Measurements from ENCODE around the gene IL17B. TPM values are rescaled to one million over a fixed set of nuclear protein-coding genes. Genes with fewer than 3 reads are reported as not detected.

IL17B gene
- total RNA-seq, 2 donors from 2014 or later, result 9.3 TPM; not detected in 1

DNA sequence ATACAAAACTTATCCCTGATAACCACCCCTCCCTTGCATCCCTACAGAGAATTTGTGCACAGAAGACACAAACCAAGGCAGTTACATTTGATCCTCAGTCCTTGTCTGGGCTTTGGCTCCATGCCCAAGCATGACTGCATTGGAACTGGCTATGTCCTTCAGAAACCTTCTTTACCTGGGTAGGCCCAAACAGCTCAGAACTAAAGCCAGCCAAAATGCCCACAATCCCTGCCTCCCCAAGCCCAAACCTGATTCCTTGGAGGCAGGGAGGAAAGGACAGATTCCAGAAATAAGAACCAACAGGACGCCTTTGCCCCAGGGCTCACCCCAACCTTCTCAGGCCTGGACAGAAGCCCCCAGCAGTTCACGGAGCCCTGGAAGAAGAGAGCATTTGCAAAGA is 8.2 kb downstream of the IL17B start:
- no peak overlapping the region for H3K4me3 ChIP-seq
- no peaks in the 10 kb centered on the region for H3K36me3 ChIP-seq
- intact Hi-C loops (cut with DNase I), result no loop called here
- no peaks in the 10 kb centered on the region for H3K27me3 ChIP-seq (replicated peaks; ENCODE audit: insufficient read depth)
- H3K4me1 ChIP-seq (replicated peaks), result no peaks in the 10 kb centered on the region
- no peaks in the 10 kb centered on the region for H3K9me3 ChIP-seq
- no peak overlapping the region for H3K27ac ChIP-seq
- no peak for TF ChIP-seq POLR2A (IDR thresholded peaks at IDR 0.05)
- 97% methylated on average over 2 of the region's 2 CpGs for WGBS
- no peak for DNase-seq (ENCODE audit: low spot score)

DNA sequence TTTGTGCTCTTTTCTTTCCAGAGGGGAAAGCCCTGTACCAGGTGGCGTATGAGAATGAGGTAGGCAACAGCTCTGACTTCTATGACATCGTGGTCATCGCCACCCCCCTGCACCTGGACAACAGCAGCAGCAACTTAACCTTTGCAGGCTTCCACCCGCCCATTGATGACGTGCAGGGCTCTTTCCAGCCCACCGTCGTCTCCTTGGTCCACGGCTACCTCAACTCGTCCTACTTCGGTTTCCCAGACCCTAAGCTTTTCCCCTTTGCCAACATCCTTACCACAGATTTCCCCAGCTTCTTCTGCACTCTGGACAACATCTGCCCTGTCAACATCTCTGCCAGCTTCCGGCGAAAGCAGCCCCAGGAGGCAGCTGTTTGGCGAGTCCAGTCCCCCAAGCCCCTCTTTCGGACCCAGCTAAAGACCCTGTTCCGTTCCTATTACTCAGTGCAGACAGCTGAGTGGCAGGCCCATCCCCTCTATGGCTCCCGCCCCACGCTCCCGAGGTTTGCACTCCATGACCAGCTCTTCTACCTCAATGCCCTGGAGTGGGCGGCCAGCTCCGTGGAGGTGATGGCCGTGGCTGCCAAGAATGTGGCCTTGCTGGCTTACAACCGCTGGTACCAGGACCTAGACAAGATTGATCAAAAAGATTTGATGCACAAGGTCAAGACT is 11.0 kb downstream of the IL17B start:
- Histone ChIP-seq H3K27ac (no peak overlapping the region), H3K36me3 (no peaks in the 10 kb centered on the region), H3K9me3 (no peaks in the 10 kb centered on the region), H3K4me1 (replicated peaks) (no peaks in the 10 kb centered on the region), H3K4me3 (no peak overlapping the region), H3K27me3 (replicated peaks; ENCODE audit: insufficient read depth) (no peaks in the 10 kb centered on the region)
- WGBS, result 94% methylated on average over 22 of the region's 22 CpGs
- TF ChIP-seq POLR2A (IDR thresholded peaks at IDR 0.05), result no peak
- TF ChIP-seq, protein P1, sequence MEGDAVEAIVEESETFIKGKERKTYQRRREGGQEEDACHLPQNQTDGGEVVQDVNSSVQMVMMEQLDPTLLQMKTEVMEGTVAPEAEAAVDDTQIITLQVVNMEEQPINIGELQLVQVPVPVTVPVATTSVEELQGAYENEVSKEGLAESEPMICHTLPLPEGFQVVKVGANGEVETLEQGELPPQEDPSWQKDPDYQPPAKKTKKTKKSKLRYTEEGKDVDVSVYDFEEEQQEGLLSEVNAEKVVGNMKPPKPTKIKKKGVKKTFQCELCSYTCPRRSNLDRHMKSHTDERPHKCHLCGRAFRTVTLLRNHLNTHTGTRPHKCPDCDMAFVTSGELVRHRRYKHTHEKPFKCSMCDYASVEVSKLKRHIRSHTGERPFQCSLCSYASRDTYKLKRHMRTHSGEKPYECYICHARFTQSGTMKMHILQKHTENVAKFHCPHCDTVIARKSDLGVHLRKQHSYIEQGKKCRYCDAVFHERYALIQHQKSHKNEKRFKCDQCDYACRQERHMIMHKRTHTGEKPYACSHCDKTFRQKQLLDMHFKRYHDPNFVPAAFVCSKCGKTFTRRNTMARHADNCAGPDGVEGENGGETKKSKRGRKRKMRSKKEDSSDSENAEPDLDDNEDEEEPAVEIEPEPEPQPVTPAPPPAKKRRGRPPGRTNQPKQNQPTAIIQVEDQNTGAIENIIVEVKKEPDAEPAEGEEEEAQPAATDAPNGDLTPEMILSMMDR (IDR thresholded peaks at IDR 0.05), result no peak
- no peak for TF ChIP-seq POLR2AphosphoS5 (IDR thresholded peaks at IDR 0.05)
- no peak for DNase-seq (ENCODE audit: low spot score)
- intact Hi-C loops (cut with DNase I), result loop anchor here (5.0 kb wide), 2 partner anchors 74 to 184 kb away; partner anchors contain the start of gene CSNK1A1

DNA sequence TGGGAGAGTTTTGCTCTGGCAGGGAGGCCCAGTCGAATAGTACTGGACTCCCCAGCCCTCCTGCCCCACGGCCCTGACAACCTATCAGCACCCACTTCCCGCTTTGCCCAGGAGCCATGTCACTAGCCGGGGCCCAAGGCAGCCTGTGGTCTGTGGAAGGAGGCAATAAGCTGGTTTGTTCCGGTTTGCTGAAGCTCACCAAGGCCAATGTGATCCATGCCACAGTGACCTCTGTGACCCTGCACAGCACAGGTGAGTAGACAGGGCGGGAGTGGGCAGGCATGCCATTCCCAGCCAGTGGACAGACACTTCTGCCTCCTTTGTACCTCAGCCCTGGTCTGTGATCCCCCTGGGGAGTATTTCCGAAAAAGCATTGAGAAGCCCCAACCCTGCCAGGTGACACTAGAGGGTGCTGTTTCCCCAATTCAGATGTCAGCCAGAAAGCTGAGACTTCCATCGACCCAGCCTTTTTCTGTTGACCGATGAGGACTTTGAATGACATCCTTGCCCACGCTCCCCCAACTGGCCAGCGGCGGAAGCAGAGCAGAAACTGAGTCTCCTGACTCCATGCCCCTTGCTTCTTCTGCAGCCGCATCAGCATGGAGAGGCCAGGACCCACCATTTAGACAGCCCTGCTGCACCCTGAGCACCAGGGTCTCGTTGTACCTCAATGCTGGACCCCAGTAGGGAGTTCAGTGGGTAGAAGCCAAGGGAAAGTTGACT is 11.7 kb downstream of the IL17B start:
- peak; percentile 30 for TF ChIP-seq POLR2AphosphoS5 (IDR thresholded peaks at IDR 0.05)
- TF ChIP-seq POLR2A (IDR thresholded peaks at IDR 0.05), result no peak
- TF ChIP-seq, protein P1 (IDR thresholded peaks at IDR 0.05), result peak; percentile 40 to 75 (median 64)

DNA sequence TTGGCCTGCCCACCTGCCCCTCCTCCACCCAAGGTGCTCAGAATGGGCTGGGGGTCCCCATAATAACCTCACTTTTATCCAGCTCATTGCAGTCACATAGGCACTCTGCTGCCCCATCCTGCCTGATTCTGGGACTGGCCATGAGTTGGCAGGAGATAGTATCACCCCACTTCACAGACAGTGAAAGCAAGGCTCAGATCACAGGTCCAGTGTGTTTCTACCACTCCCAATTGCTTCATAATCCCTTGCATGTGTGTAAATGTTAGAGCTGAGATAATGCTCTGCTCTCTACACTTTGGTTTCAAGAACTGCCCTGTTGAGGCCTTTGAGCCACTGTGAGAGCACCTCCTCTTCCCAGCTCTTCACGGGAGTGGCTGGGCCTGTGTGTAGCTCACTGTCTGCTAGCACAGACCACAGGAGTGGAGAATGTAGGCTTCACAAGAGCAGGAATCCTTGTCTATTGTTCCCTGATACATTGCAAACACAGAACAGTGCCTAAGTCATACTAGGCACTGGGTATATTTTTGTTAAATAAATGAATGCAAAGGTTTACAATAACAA is 12.8 kb downstream of the IL17B start:
- TF ChIP-seq, protein P1 (IDR thresholded peaks at IDR 0.05), result no peak
- TF ChIP-seq POLR2AphosphoS5 (IDR thresholded peaks at IDR 0.05) (no peak), POLR2A (IDR thresholded peaks at IDR 0.05) (no peak)
- H3K27ac ChIP-seq, result no peak overlapping the region
- WGBS, result 79% methylated on average over 1 of the region's 1 CpG
- no peaks in the 10 kb centered on the region for H3K9me3 ChIP-seq
- no peaks in the 10 kb centered on the region for H3K36me3 ChIP-seq
- H3K27me3 ChIP-seq (replicated peaks; ENCODE audit: insufficient read depth), result no peaks in the 10 kb centered on the region
- intact Hi-C loops (cut with DNase I), result loop anchor here (5.0 kb wide), 2 partner anchors 76 to 186 kb away; partner anchors contain the start of gene CSNK1A1
- H3K4me3 ChIP-seq, result no peak overlapping the region
- no peak for DNase-seq (ENCODE audit: low spot score)
- H3K4me1 ChIP-seq (replicated peaks), result no peaks in the 10 kb centered on the region

More for the DNA sequence above, 11.7 kb downstream of the IL17B start:
- Histone ChIP-seq H3K9me3 (no peaks in the 10 kb centered on the region), H3K27ac (no peak overlapping the region), H3K27me3 (replicated peaks; ENCODE audit: insufficient read depth) (no peaks in the 10 kb centered on the region), H3K4me3 (no peak overlapping the region), H3K36me3 (no peaks in the 10 kb centered on the region), H3K4me1 (replicated peaks) (no peaks in the 10 kb centered on the region)
- intact Hi-C loops (cut with DNase I), result loop anchor here (5.0 kb wide), 2 partner anchors 75 to 185 kb away; partner anchors contain the start of gene CSNK1A1
- 52% methylated on average over 14 of the region's 14 CpGs for WGBS
- peak; percentile 52 for DNase-seq (ENCODE audit: low spot score)

DNA sequence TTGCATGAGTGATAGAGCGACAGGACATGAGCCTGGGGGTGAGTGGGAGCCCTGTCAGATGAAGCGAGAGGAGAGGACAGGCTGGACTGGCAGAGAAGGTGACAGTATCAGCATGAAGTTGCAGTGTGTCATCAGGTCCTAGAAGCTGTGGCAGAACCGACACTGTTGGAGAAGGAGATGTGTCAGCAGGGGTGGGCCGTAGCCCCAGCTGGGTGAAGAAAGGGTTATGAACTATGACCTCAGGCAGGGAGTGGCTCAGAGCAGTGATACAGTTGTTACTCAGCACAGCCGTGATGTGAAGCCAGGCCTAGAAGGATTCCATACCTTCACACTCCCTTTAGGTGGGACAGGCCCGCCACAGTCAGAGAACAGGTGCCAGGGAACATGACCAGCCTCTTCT is 13.7 kb downstream of the IL17B start:
- H3K4me3 ChIP-seq, result no peak overlapping the region
- TF ChIP-seq POLR2AphosphoS5 (IDR thresholded peaks at IDR 0.05), result no peak
- no peak for TF ChIP-seq POLR2A (IDR thresholded peaks at IDR 0.05)
- TF ChIP-seq, protein P1 (IDR thresholded peaks at IDR 0.05), result no peak
- H3K27ac ChIP-seq, result no peak overlapping the region
- H3K4me1 ChIP-seq (replicated peaks), result no peaks in the 10 kb centered on the region
- H3K9me3 ChIP-seq, result no peaks in the 10 kb centered on the region
- H3K36me3 ChIP-seq, result no peaks in the 10 kb centered on the region
- WGBS, result 88% methylated on average over 6 of the region's 6 CpGs
- H3K27me3 ChIP-seq (replicated peaks; ENCODE audit: insufficient read depth), result no peaks in the 10 kb centered on the region
- intact Hi-C loops (cut with DNase I), result loop anchor here (5.0 kb wide), 2 partner anchors 77 to 187 kb away; partner anchors contain the start of gene CSNK1A1
- DNase-seq (ENCODE audit: low spot score), result no peak
